GM21723 (cell line): ENCODE results near the gene CA11.

Source experiments
- ATAC-seq: cut with Tn5 transposase; IDR thresholded peaks from one replicate; pipeline ENCODE4 v1.9.1; 2021; ENCODE audit warnings: mild to moderate bottlenecking, moderate library complexity; ENCODE audit not compliant: unreplicated experiment

The CA11 gene

GRCh38 chr19:48630296-48631063 lies 15.5 kb downstream of the CA11 start:
- no peak for ATAC-seq

DNA sequence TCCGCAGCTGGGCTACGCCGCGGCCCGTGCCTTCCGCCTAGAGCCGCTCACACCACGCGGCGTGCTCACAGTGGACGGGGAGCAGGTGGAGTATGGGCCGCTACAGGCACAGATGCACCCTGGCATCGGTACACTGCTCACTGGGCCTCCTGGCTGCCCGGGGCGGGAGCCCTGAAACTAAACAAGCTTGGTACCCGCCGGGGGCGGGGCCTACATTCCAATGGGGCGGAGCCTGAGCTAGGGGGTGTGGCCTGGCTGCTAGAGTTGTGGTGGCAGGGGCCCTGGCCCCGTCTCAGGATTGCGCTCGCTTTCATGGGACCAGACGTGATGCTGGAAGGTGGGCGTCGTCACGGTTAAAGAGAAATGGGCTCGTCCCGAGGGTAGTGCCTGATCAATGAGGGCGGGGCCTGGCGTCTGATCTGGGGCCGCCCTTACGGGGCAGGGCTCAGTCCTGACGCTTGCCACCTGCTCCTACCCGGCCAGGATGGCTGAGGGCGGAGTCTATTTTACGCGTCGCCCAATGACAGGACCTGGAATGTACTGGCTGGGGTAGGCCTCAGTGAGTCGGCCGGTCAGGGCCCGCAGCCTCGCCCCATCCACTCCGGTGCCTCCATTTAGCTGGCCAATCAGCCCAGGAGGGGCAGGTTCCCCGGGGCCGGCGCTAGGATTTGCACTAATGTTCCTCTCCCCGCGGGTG lies 16.2 kb downstream of the CA11 start:
- ATAC-seq, result no peak

GRCh38 chr19:48629297-48629598 lies 16.7 kb downstream of the CA11 start:
- no peak for ATAC-seq

- ATAC-seq, result no peak
Measured at GRCh38 chr19:48628486-48629296, 17.3 kb downstream of the CA11 start.

DNA sequence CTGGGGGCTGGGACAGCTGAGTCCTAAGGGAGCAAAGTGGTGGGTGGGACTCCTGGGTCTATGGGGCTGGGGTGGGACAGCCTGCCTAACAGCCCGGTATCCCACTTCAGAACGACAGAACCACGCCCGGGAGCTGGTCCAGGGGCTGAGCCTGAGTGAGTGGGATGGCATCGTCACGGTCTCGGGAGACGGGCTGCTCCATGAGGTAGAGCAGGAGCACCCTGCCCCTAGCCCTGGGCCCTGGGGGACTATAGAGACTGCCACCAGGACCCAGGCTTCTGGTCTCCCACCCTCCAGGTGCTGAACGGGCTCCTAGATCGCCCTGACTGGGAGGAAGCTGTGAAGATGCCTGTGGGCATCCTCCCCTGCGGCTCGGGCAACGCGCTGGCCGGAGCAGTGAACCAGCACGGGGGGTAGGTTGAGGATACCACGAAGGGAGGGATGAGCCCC lies 18.1 kb downstream of the CA11 start:
- no peak for ATAC-seq

DNA sequence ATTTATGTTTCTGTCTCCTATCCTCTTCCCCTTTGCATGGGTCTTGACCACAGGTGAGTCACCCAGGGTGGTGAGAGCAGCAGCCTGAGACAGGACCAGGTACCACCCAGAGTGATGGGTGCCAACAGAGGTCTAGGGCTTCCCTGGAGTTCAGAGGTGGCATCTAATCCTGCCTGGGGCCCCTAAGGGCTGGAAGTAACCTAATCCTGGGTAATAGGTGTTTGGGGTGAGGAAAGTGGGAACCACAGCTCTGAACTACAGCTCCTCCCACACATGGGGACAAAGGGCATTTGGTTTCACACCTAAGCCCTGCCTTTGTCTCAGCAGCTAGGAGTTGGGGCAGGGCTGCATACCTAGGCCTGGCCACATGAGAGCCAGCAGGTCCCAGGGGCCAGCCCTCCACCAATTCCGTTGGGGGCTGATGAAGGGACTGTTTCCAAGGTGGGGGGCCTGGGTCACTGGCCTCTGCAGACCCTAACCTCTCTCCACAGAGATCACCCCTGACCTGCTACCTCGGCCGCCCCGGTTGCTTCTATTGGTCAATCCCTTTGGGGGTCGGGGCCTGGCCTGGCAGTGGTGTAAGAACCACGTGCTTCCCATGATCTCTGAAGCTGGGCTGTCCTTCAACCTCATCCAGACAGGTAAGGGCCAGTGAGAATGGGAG lies 18.7 kb downstream of the CA11 start:
- ATAC-seq, result no peak

DNA sequence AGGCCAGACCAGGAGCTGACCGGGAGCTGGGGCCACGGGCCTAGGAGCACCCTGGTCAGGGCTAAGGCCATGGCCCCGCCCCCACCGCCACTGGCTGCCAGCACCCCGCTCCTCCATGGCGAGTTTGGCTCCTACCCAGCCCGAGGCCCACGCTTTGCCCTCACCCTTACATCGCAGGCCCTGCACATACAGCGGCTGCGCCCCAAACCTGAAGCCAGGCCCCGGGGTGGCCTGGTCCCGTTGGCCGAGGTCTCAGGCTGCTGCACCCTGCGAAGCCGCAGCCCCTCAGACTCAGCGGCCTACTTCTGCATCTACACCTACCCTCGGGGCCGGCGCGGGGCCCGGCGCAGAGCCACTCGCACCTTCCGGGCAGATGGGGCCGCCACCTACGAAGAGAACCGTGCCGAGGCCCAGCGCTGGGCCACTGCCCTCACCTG lies 20.1 kb downstream of the CA11 start:
- no peak for ATAC-seq

DNA sequence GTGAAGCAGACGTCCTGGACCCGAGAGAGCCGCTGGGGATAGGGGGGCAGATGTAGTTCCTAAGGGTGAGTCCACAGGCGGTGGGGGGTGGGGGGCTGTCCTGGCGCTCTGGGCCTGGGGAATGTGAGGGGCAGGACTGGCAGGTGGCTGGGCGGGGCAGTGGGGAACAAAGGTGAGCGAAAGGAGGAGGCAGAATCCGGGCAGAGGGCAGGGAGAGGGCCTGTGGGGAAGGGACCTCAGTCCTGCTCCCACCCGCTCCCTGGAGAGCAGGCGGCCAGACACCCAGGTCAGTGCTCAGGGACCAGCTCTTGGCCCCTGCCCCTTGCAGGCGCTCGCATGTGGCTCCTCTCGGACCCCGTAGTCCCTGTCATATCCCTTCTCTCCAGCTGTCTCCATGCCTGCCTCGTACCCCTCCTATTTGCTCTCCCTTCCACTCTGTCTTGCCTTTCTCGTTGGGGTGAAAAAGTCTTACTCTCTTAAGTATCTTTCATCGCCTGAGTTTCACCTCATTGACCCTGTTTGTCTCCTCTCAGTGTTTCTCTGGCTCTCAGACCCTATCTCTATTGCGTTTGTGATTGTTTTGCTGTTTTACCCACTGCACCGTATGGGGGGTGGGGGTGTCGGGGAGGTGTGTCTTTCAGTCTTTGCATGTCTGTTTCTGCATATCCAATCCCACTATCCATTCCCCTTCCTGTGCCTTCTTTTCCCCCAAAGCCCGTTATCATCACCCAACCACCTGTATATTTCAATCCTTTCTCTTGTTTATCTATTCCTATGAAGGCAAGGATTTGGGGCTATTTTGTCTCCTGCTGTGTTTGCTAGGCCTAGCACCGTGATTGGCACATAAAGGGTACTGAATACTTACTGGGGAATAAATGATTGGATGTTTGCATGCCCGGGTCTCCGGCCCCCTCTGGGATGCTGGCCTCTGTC lies 20.9 kb downstream of the CA11 start:
- ATAC-seq, result no peak

GRCh38 chr19:48624067-48624594 lies 21.9 kb downstream of the CA11 start:
- ATAC-seq, result peak; percentile 58

GRCh38 chr19:48623556-48624066 lies 22.4 kb downstream of the CA11 start:
- ATAC-seq, result no peak

- ATAC-seq, result no peak
Measured at GRCh38 chr19:48619692-48620585, 26.0 kb downstream of the CA11 start.

- peak; percentile 79 for ATAC-seq
Measured at GRCh38 chr19:48618916-48619691, 26.9 kb downstream of the CA11 start, which contains the start of the genes RPL18 and SPHK2. Gene RPL18, minus strand, starts transcription at chr19:48619178. Its CDS starts 35 bp downstream, at chr19:48619143. Gene SPHK2, plus strand, starts transcription at chr19:48619506. Its CDS starts 1,009 bp downstream, at chr19:48620515.

DNA sequence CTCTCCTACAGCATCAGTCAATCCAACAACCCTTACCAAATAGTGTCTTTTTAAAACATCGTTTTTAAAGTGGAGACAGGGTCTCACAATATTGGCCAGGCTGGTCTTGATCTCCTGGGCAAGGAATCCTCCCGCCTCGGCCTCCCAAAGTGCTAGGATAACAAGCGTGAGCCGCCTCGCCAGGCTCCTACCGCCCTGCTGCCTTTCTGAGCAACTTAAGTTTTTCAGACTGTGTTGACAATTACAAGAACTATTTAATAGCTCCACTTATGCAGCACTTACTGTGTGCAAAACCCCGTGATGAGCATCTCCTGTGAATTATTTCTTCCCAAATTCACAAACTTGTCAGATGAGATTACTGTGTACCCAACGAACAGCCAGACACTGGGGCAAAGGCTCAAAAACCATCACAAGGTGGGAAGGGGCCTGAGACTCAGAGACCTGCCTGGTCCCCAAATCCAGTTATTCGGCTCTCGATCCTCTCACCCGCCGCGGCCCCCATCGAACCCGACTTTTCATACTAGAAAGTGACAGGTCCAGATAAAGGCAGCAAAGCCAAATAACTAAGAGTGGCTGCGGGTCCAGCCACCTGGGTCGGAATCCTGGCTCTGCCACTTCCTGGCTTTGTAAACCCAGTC lies 27.6 kb downstream of the CA11 start:
- no peak for ATAC-seq

DNA sequence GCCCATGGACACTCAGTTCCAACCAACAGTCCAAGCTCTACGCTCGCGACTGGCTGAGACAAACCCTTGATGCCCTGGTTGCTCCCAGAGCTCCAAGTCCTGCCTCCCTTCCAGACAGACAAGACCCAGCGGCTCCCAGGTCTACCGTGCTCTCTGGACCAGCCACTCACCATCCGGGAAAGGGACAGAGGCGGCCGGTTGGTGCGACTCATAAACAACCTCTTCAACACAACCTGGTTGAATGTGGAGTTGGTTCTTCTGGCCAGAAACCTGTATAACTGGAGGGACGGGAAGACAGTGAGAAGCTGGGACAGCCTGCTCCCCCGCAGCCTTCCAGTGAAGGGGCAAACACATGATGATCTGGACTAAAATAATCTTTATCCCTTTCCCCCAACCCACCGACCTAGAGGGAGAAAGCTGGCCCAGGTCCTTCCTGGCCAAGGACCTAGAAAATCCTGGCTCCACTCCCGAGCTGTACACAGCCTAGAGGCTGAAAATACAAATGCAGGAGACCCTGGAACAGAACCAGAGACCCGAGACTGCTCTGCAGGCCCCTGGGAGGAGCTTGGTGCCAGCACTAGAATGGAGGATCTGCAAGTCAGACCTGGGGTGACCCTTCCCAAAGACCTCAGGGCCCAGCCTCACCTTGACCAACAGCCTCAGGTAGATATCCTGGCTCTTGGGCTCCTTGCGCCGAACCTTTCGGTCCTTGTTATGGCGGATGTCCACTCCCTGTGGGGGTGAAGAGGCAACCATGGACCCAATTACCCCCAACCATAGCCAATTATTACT lies 28.6 kb downstream of the CA11 start:
- ATAC-seq, result no peak

GRCh38 chr19:48616491-48617056 lies 29.4 kb downstream of the CA11 start:
- no peak for ATAC-seq

DNA sequence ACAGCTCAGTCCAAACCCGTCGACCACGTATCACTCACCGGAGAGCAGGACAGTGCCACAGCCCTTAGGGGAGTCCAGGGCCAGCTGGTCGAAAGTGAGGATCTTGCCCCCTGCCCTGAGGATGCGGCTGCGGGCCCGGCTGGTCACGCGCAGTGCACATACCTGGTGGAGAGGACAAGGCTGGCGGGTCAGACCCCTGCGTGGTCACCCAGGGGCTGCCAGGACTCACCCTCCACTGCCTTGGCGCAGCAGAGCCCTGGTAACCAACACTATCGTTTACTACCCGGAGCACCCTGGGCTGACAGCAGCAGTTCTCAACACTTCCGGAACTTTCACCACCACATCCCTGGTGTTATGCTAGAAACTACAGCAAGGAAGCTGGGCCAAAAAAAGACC lies 29.9 kb downstream of the CA11 start:
- ATAC-seq, result no peak
